HG02884 (cell line): ENCODE measurements around the gene SLITRK1.
A peak's percentile ranks its signal among the peaks of the same experiment; 100 is the strongest.

Experiments
- ATAC-seq: cut with Tn5 transposase; IDR thresholded peaks from one replicate; pipeline ENCODE4 v1.9.1; 2021; ENCODE audit warnings: mild to moderate bottlenecking, moderate library complexity; ENCODE audit not compliant: unreplicated experiment

The SLITRK1 gene

GRCh38 chr13:83881917-83882605 is at the start of gene SLITRK1:
TSS of gene SLITRK1 (minus strand) at chr13:83882474. CDS start at chr13:83881507, 967 bp downstream.
- ATAC-seq = no peak

- no peak for ATAC-seq
These were observed 46.9 kb upstream of the SLITRK1 start for GRCh38 chr13:83929157-83929556.

DNA sequence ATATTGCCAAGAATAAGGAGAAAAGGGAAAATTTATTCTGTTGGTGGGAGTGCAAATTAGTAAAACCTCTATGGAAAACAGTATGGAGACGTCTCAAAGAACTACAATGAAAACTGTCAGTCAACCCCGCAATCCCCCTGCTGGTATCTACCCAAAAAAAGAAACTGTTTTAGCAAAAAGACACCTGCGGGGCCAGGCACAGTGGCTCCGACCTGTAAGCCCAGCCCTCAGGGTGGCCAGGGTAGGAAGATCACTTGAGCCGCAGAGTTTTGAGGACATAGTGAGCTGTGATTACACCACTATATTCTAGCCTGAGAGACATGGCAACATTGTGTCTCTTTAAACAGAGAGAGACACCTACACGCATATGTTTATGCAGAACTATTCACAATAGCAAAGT is 37.5 kb upstream of the SLITRK1 start:
- ATAC-seq = no peak

DNA sequence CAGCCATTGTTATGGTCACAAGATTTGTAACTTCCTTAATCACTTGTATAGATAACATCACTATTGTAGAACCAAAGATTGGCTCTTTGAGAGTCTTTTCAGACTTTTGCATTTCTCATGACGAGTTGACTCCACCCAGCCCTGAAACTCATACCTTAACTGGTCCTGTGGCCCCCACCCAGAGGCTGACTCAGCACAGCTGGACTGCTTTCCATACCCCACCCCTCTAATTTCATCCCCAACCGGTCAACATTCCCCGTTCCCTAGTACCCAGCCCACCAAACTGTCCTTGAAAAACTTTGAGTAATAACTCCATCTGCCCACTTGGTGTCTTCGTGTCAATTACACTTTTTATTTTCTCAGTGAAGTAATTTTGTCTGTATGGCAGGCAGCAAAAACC is 32.1 kb upstream of the SLITRK1 start:
- no peak for ATAC-seq

DNA sequence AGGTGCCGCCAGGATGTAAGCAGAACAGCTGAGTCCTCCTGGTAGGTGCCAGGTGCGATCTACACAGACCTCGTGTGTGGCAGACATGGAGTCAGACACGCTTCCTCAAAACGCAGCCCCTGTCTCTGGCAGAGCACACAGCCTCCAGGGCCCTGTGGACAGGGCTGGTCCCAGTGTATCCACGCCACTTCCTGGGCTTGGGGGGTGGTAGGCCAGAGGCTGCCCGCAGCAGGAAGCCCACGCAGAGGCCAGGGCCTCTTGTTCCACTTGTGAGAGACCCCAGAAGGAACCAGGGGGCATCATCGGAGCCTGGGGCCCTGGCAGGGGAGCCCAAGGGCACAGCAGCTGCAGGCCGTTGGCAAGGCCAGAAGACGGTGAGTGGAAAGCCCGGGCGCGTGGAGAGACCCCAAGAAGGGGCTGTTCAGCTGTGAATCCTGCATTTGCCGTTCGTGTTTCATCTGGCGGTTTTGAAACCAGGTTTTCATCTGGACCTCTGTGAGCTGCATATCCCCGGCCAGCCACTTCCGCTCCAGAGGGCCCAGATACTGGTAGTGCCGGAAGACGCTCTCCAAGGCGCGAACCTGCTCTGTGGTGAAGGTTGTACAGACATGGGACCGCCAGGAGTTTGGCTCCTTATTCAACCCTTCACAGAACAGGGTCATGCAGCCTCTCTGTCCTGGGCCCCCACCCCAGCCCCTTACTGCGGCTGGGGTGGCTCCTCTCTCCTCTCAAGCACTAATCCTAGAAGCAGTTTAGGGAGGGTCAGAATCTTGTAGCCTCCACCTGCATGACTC is 25.1 kb upstream of the SLITRK1 start:
- no peak for ATAC-seq

DNA sequence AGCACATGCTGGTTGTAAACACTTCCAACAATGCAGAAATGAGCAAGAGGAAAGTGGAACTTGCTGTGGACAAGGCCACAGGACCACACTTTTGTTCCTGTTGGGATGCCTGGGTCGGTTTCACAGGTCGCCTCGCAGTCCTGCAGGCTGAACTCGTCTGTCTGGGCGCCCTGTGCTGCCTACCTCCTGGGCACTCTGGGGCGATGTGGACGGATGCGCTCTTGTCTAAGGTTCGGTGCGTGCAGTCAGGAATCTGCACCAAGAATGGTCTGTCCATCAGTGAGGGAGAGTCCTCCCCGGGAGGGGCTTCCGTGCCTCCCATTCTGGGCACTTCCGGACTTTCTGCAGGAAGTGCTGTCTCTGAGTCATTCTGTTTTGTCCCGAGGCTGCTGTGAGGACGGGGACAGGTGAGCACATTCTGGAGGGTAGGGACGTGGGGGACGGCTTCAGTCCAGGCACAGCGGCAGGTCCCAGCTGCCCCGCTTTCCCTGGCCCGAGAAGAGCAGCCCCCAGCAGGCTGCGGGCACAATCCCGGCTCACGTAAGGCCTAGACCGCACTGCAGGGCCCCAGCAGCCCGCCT is 24.1 kb upstream of the SLITRK1 start:
- ATAC-seq = no peak

DNA sequence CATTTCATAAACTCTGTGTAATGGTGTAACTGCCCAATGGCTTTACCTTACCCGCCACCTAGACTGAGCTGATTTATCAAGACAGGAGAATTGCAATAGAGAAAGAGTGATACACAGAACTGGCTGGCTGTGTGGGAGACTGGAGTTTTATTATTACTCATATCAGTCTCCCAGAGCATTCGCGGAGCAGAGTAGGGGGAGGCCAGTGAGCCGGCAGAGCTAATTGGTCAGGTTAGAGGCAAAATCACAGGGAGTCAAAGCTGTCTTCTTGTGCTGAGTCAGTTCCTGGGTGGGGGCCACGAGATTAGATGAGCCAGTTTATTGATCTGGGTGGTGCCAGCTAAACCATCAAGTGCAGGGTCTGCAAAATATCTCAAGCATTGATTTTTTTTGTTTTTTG is 23.4 kb upstream of the SLITRK1 start:
- no peak for ATAC-seq

DNA sequence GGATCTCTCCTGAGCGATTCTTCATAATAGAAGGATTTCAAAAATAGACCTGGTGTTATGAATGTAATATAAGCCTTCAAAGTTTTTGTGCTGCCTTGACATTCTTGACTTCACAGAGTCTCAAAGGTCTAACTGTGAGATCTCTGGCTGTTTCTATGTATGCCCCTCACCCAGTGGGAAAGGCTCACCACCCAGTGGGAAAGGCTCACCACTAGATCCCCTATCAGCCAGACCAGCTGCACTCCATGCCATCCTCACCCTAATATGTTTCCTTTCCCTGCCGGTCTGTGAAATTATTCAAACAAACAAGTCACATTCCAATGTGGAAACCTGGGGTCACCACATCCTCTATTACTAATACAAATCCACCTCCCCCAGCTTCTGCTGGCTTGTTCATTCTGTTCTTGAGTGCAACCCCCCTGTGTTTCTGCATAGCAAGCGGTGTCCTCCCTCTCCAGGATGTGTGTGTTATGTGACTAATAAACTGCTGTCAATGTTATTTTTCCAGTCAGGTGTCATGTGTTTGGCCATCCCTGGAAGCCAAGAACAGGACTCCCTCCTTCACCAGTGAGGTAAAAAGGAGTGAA is 13.8 kb upstream of the SLITRK1 start:
- no peak for ATAC-seq

DNA sequence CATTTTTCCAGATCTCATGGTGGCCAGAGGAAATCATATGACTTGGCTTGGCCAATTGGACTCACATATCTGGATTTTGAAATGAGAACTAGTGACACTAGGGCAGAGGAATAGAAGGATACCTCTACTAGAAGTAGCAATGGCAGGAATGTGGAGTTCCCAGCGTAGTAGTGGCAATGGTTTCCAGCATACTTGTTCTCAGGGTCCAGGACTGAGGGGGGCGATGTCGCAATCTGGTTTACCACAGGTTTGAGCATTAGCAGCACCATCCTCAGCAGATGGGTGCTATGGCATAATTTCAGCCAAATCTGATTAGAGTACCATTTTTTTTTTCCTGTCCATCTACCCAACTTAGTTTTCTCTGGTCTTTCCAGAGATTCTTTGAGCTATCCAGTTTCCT is 8.1 kb upstream of the SLITRK1 start:
- ATAC-seq = no peak

DNA sequence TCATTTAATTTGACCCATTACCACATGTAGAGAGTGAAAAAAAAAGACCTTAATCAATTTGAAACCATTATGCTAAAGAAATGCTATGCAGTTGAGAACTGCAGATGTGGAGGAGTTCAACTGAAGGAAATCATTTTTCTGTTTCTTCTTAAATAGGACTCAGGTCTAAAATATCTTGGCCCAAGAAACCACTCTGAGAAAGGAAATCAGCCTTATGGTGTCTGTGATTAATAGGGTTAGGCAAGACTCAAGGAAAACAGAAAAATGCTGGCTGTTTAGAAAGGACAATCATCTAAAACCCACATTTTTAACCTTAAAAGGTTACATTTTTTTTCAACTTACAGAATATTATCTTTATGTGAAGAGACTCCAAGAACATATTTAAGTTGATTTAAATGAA is 1.9 kb upstream of the SLITRK1 start:
- ATAC-seq = no peak

DNA sequence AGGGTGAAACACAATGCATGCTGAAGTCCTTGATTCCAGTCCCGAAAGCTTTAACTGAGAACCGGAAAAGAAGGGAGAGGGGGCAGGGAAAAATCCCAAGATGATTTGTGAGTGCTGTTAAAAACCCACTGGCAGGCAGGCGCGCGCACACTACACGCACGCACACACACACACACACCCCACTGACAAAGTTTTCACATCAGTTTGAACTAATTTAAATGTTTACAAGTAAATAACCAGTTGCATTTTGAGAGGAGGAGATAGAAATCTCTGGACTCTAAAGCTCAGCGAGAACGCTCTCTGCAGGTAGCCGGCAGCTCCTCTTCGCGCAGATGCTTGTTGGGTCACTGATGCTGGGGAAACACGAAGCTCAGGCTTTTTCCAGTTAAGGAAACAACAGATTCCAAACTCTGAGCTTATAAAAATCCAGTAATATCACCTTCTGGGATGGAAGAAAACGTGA is 818 bp upstream of the SLITRK1 start:
- no peak for ATAC-seq

GRCh38 chr13:83882606-83882959 is 309 bp upstream of the SLITRK1 start:
- ATAC-seq = no peak

DNA sequence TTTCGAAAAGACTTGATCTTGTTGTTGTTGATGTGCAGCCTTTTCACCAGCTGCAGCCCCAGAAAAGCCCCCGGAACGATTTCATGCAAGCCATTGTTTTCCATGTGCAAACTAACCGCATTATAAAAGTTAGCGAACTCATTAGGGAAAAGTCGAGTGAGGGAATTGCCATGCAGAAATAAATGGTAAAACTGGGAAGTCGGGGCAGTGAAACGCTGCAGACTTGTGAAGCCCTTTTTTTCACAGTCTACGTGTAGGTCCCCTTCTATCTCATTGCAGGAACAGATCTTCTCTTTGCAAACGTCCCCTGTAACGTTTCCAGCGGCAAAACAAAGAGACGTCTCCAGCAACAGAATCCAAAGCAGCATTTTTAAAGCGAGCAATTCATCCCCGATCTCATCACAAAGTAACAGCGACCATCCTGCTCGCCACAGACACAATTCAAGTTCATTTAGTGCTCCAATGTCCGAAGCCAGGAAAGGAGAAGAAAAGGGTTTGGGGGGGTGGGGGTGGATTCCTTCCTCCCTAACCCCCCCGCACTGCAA is 1.1 kb downstream of the SLITRK1 start:
- ATAC-seq = no peak

GRCh38 chr13:83880275-83881139 is 1.8 kb downstream of the SLITRK1 start:
- no peak for ATAC-seq

- ATAC-seq = no peak
These were observed 2.7 kb downstream of the SLITRK1 start for GRCh38 chr13:83879431-83880171.

- no peak for ATAC-seq
These were observed 3.4 kb downstream of the SLITRK1 start for GRCh38 chr13:83878691-83879430.

- no peak for ATAC-seq
These were observed 4.5 kb downstream of the SLITRK1 start for GRCh38 chr13:83877651-83878355.

DNA sequence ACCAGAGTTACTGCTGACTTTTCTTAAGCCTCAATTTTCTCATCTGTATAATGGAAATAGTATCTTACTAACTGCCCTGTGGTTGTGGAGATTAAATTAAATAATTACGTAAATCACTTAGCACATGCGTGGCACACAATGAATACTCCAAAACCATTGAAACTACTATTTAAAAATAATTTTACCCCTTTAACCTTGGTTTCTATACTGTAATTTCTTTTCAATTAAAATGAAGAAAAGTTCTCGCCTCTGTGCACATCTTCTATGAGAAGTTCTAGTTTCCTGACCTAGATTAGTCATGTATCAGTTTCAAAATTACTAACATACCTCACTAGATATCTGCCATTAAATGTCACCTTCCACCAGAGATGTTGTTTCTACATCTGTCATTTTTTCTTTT is 5.7 kb downstream of the SLITRK1 start:
- ATAC-seq = peak; percentile 87
